ENCODE data around the gene TMEM8B. TPM values are rescaled to one million over a fixed set of nuclear protein-coding genes. Genes with fewer than 3 reads are reported as not detected.

TMEM8B gene
- polyA plus RNA-seq, 1 donor from 2014 or later: 12.7 TPM

GRCh38 chr9:35908504-35909125, 79.6 kb downstream of the TMEM8B start:
- H3K9ac ChIP-seq (ENCODE audit: low read length): no peak overlapping the region
- no peak overlapping the region for H3K4me3 ChIP-seq (ENCODE audit: low read length)
- H3K79me2 ChIP-seq (replicated peaks; ENCODE audit: insufficient read depth, low read length): no peaks in the 10 kb centered on the region
- no peak overlapping the region for H3K27ac ChIP-seq (ENCODE audit: low read length)
- no peaks in the 10 kb centered on the region for H3K9me3 ChIP-seq (ENCODE audit: low read length)
- no peak overlapping the region for H2AFZ ChIP-seq (ENCODE audit: low read depth, low read length)
- no peaks in the 10 kb centered on the region for H3F3A ChIP-seq (ENCODE audit: insufficient read depth, low read length, poor library complexity, severe bottlenecking)
- H3K9me2 ChIP-seq (ENCODE audit: insufficient read depth, low read length): no peaks in the 10 kb centered on the region
- H3K4me2 ChIP-seq (ENCODE audit: low read length): no peak overlapping the region
- H4K20me1 ChIP-seq (ENCODE audit: insufficient read depth): no peaks in the 10 kb centered on the region
- no peaks in the 10 kb centered on the region for H3K27me3 ChIP-seq (ENCODE audit: insufficient read depth, low read depth, low read length)
- H3K36me3 ChIP-seq (ENCODE audit: insufficient read depth, low read length): no peaks in the 10 kb centered on the region
- TF ChIP-seq EZH2 (IDR thresholded peaks at IDR 0.05; ENCODE audit: borderline replicate concordance, insufficient read depth, low read length, poor library complexity, severe bottlenecking): no peak
- TF ChIP-seq RAD21 (conservative IDR thresholded peaks at IDR 0.05): no peak
- TF ChIP-seq REST (IDR thresholded peaks at IDR 0.05; ENCODE audit: borderline replicate concordance): no peak
- TF ChIP-seq TAF1 (IDR thresholded peaks at IDR 0.05; ENCODE audit: low read depth): no peak
- no peak for TF ChIP-seq SMC3 (conservative IDR thresholded peaks at IDR 0.05; ENCODE audit: poor library complexity)
- no peak for TF ChIP-seq CTCF (IDR thresholded peaks at IDR 0.05; ENCODE audit: poor library complexity, severe bottlenecking)
- no peak for TF ChIP-seq MXI1 (conservative IDR thresholded peaks at IDR 0.05; ENCODE audit: poor library complexity, severe bottlenecking)
- TF ChIP-seq POLR2AphosphoS5 (IDR thresholded peaks at IDR 0.05): no peak
- TF ChIP-seq EP300 (conservative IDR thresholded peaks at IDR 0.05; ENCODE audit: poor library complexity, severe bottlenecking): no peak

GRCh38 chr9:35909274-35909673, 80.2 kb downstream of the TMEM8B start, which contains the start of gene SPAAR:
SPAAR (plus strand) TSS chr9:35909490; CDS start chr9:35910464, 974 bp downstream.
- no peak for TF ChIP-seq CTCF (IDR thresholded peaks at IDR 0.05; ENCODE audit: poor library complexity, severe bottlenecking)
- TF ChIP-seq POLR2AphosphoS5 (IDR thresholded peaks at IDR 0.05): no peak
- TF ChIP-seq EP300 (conservative IDR thresholded peaks at IDR 0.05; ENCODE audit: poor library complexity, severe bottlenecking): no peak
- TF ChIP-seq EZH2 (IDR thresholded peaks at IDR 0.05; ENCODE audit: borderline replicate concordance, insufficient read depth, low read length, poor library complexity, severe bottlenecking): no peak
- TF ChIP-seq MXI1 (conservative IDR thresholded peaks at IDR 0.05; ENCODE audit: poor library complexity, severe bottlenecking): no peak
- no peak for TF ChIP-seq REST (IDR thresholded peaks at IDR 0.05; ENCODE audit: borderline replicate concordance)
- no peak for TF ChIP-seq SMC3 (conservative IDR thresholded peaks at IDR 0.05; ENCODE audit: poor library complexity)
- TF ChIP-seq TAF1 (IDR thresholded peaks at IDR 0.05; ENCODE audit: low read depth): no peak
- no peak for TF ChIP-seq RAD21 (conservative IDR thresholded peaks at IDR 0.05)
- Histone ChIP-seq H4K20me1 (ENCODE audit: insufficient read depth) (no peaks in the 10 kb centered on the region), H3K9ac (ENCODE audit: low read length) (no peak within 1 kb of the TSS)

More at GRCh38 chr9:35909274-35909673, 80.2 kb downstream of the TMEM8B start, which contains the start of gene SPAAR:
- Histone ChIP-seq H3K9me2 (ENCODE audit: insufficient read depth, low read length) (no peaks in the 10 kb centered on the region), H3K27ac (ENCODE audit: low read length) (no peak within 1 kb of the TSS), H3K79me2 (replicated peaks; ENCODE audit: insufficient read depth, low read length) (no peaks in the 10 kb centered on the region), H3F3A (ENCODE audit: insufficient read depth, low read length, poor library complexity, severe bottlenecking) (no peaks in the 10 kb centered on the region), H3K4me3 (ENCODE audit: low read length) (no peak within 1 kb of the TSS), H2AFZ (ENCODE audit: low read depth, low read length) (no peak within 1 kb of the TSS), H3K36me3 (ENCODE audit: insufficient read depth, low read length) (no peaks in the 10 kb centered on the region), H3K27me3 (ENCODE audit: insufficient read depth, low read depth, low read length) (no peaks in the 10 kb centered on the region), H3K4me2 (ENCODE audit: low read length) (no peak within 1 kb of the TSS), H3K9me3 (ENCODE audit: low read length) (no peaks in the 10 kb centered on the region)
